DMS114 treated with DMSO at 0.1 percent for 48 hours (cell line): ENCODE data around the gene GINM1.

ENCODE experiments used
- DNase-seq: peaks from one replicate; lab custom pipeline; 2025; ENCODE audit not compliant: unreplicated experiment; lab: John Stamatoyannopoulos, UW

Gene GINM1

GRCh38 chr6:149565527-149566409, at the start of gene GINM1:
Gene GINM1 (plus strand): TSS chr6:149566375. CDS start chr6:149566415, 40 bp downstream.
- DNase-seq = peak; percentile 77

- no peak for DNase-seq
These were observed 36.5 kb upstream of the GINM1 start for GRCh38 chr6:149529650-149530049.

GRCh38 chr6:149534742-149535141, 31.4 kb upstream of the GINM1 start:
- DNase-seq = no peak

GRCh38 chr6:149541139-149541538, 25.0 kb upstream of the GINM1 start:
- no peak for DNase-seq

GRCh38 chr6:149544646-149545257, 21.4 kb upstream of the GINM1 start:
- peak; percentile 29 for DNase-seq

GRCh38 chr6:149545258-149545753, 20.9 kb upstream of the GINM1 start:
- no peak for DNase-seq

- peak; percentile 73 for DNase-seq
These were observed 20.3 kb upstream of the GINM1 start, which contains the start of gene PPIL4 for GRCh38 chr6:149545754-149546471. Gene PPIL4 (minus strand): TSS chr6:149546043. CDS start chr6:149546005, 38 bp downstream.

GRCh38 chr6:149551920-149552319, 14.3 kb upstream of the GINM1 start:
- no peak for DNase-seq

GRCh38 chr6:149558029-149558428, 8.1 kb upstream of the GINM1 start:
- DNase-seq = no peak

- no peak for DNase-seq
These were observed 6.8 kb upstream of the GINM1 start for GRCh38 chr6:149559389-149559788.

- no peak for DNase-seq
These were observed 5.4 kb upstream of the GINM1 start for GRCh38 chr6:149560736-149561135.

GRCh38 chr6:149563203-149563927, 2.8 kb upstream of the GINM1 start:
- no peak for DNase-seq

GRCh38 chr6:149563928-149564325, 2.2 kb upstream of the GINM1 start:
- DNase-seq = no peak

GRCh38 chr6:149566410-149567193, 427 bp downstream of the GINM1 start:
- DNase-seq = peak; percentile 5

GRCh38 chr6:149567194-149567586, 1.0 kb downstream of the GINM1 start:
- no peak for DNase-seq

- no peak for DNase-seq
These were observed 1.9 kb downstream of the GINM1 start for GRCh38 chr6:149567945-149568585.

GRCh38 chr6:149580880-149581279, 14.7 kb downstream of the GINM1 start:
- no peak for DNase-seq

- DNase-seq = no peak
These were observed 15.2 kb downstream of the GINM1 start for GRCh38 chr6:149581349-149581748.

GRCh38 chr6:149586149-149586548, 20.0 kb downstream of the GINM1 start:
- no peak for DNase-seq
